Stimulated activated CD4-positive, alpha-beta T cell treated with anti-CD3 and anti-CD28 coated beads, TNF-alpha, amount 100 ng/mL, for 48 hours (primary cell): Measurements from ENCODE around the gene TOLLIP.
"Not testable (repeated sequence)": the region's sequence is repeated elsewhere in the genome, so short reads cannot be mapped to it uniquely, and the experiment has no call there.

Source experiments
- DNase-seq, 3 donors: peaks; one replicate each; pipeline ENCODE4 v3.0.0-alpha.2; 2020; ENCODE audit warnings: low read depth in 3 of 3

TOLLIP gene

GRCh38 chr11:1283091-1283511 lies 26.3 kb downstream of the TOLLIP start:
- no peak for DNase-seq

- DNase-seq, result no peak
Measured at GRCh38 chr11:1281974-1282365, 27.5 kb downstream of the TOLLIP start.

- no peak for DNase-seq
Measured at GRCh38 chr11:1281326-1281973, 28.0 kb downstream of the TOLLIP start.

GRCh38 chr11:1280116-1281035 lies 29.1 kb downstream of the TOLLIP start:
- no peak for DNase-seq

- no peak for DNase-seq
Measured at GRCh38 chr11:1279674-1280055, 29.8 kb downstream of the TOLLIP start.

GRCh38 chr11:1278766-1279673 lies 30.4 kb downstream of the TOLLIP start:
- DNase-seq, result no peak

- no peak for DNase-seq
Measured at GRCh38 chr11:1277936-1278512, 31.4 kb downstream of the TOLLIP start.

GRCh38 chr11:1276866-1277615 lies 32.4 kb downstream of the TOLLIP start:
- DNase-seq, result no peak

GRCh38 chr11:1276041-1276790 lies 33.2 kb downstream of the TOLLIP start:
- DNase-seq, result no peak

GRCh38 chr11:1275021-1275420 lies 34.4 kb downstream of the TOLLIP start:
- no peak for DNase-seq

GRCh38 chr11:1274501-1274900 lies 34.9 kb downstream of the TOLLIP start:
- no peak for DNase-seq

GRCh38 chr11:1272531-1272930 lies 36.9 kb downstream of the TOLLIP start:
- DNase-seq, result no peak

GRCh38 chr11:1271927-1272326 lies 37.5 kb downstream of the TOLLIP start:
- no peak for DNase-seq

GRCh38 chr11:1271406-1271805 lies 38.0 kb downstream of the TOLLIP start:
- DNase-seq, result no peak

- DNase-seq, result no peak
Measured at GRCh38 chr11:1271002-1271401, 38.4 kb downstream of the TOLLIP start.

- DNase-seq, result no peak
Measured at GRCh38 chr11:1270476-1270875, 39.0 kb downstream of the TOLLIP start.

- no peak for DNase-seq
Measured at GRCh38 chr11:1269957-1270356, 39.5 kb downstream of the TOLLIP start.

GRCh38 chr11:1267441-1268100 lies 41.9 kb downstream of the TOLLIP start:
- no peak for DNase-seq

- not testable (repeated sequence) for DNase-seq
Measured at GRCh38 chr11:1266976-1267375, 42.5 kb downstream of the TOLLIP start.

- not testable (repeated sequence) for DNase-seq
Measured at GRCh38 chr11:1265480-1265879, 44.0 kb downstream of the TOLLIP start.
